Dendritic cell treated with granulocyte-macrophage colony-stimulating factor and Interleukin-4, amounts not matched to agents 40 ng/mL and 50 ng/mL, for 4 days (primary cell): ENCODE measurements around the gene LMF2.

Source experiments
- H3K27ac Mint-ChIP-seq: one replicate; pipeline ENCODE4 v1.8.0; 2022; ENCODE audit warnings: mild to moderate bottlenecking, mixed read lengths
- H3K27me3 Mint-ChIP-seq: one replicate; pipeline ENCODE4 v1.8.0; 2022; ENCODE audit warnings: mild to moderate bottlenecking, mixed read lengths
- H3K36me3 Mint-ChIP-seq: one replicate; pipeline ENCODE4 v1.8.0; 2022; ENCODE audit warnings: low read depth, mixed read lengths
- H3K4me1 Mint-ChIP-seq: one replicate; pipeline ENCODE4 v1.8.0; 2022; ENCODE audit warnings: low read depth, mixed read lengths
- H3K4me3 Mint-ChIP-seq: one replicate; pipeline ENCODE4 v1.8.0; 2022; ENCODE audit warnings: mild to moderate bottlenecking, moderate library complexity, mixed read lengths
- H3K9me3 Mint-ChIP-seq: one replicate; pipeline ENCODE4 v1.8.0; 2022; ENCODE audit warnings: mixed read lengths
- intact Hi-C: fragments of 100-400 bp; cut with micrococcal nuclease; formaldehyde crosslinking; loops from one replicate; pipeline ENCODE4 v1.15.0; 2022

LMF2 gene

DNA sequence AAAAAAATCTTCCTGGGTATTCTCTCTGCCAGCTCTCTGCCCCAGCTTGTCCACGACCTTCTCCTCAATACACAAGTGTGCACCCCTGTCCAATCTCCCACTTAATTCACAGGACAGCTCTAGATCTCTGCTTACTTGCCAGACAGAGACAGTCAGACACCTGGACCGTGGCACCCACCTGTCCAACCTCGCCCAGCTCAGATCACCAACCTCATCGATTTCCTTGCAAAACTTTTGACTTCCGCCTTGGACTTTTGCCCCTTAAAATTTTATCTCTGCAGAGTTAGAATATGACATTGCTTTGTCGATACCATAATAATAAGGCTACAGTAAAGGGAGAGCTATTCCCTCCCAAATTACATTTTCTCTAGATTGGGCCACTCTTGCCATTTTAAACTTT is 10.4 kb downstream of the LMF2 start:
- H3K4me3 Mint-ChIP-seq: no peak overlapping the region
- peaks cover under 1% of the 10 kb centered on the region for H3K36me3 Mint-ChIP-seq
- intact Hi-C loops: loop anchor here (5.0 kb wide), 1 partner anchor 255 kb away; no protein-coding TSS in a partner anchor
- peaks cover 21% of the 10 kb centered on the region for H3K27me3 Mint-ChIP-seq
- H3K27ac Mint-ChIP-seq: no peak overlapping the region
- peaks cover 14% of the 10 kb centered on the region for H3K4me1 Mint-ChIP-seq
- no peaks in the 10 kb centered on the region for H3K9me3 Mint-ChIP-seq

DNA sequence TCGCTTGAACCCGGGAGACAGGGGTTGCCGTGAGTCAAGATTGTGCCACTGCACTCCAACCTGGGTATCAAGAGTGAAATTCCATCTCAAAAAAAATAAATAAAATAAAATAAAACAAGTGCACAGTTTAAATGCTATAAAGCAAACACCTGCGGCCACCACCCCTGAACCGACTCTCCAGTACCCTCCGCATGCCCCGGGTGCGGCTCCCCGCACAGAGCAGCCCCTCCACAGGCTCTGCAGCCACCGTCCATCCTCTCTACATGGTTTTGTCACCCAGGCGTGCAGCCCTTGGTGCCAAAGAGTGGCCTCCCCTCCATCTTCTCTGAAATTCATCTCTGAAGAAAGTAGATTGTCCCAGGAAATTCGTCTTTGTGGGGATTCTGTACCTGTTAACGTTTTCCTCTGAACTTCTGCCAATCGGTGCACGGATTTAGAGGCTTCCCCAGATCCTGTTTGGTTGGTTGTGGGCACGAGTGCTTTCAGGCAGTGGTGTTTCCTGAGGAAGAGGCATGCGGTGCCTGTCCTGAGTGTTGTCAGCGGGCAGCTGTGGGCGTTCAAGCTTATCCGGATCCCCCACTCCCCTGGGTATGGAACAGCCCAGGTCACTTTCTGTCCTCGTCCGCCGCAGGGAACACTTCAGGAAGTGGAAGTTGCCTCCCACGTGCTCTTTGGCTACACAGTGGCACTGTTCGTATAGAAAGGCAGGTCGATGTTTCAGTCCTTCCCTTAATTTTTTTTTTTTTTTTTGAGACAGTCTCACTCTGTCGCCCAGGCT is 16.8 kb downstream of the LMF2 start:
- Mint-ChIP-seq H3K4me3 (peak overlapping the region; percentile 28), H3K4me1 (peaks cover 9% of the 10 kb centered on the region), H3K27me3 (peaks cover 34% of the 10 kb centered on the region), H3K9me3 (no peaks in the 10 kb centered on the region), H3K27ac (peak overlapping the region; percentile 51), H3K36me3 (no peaks in the 10 kb centered on the region)
- intact Hi-C loops: no loop called here

DNA sequence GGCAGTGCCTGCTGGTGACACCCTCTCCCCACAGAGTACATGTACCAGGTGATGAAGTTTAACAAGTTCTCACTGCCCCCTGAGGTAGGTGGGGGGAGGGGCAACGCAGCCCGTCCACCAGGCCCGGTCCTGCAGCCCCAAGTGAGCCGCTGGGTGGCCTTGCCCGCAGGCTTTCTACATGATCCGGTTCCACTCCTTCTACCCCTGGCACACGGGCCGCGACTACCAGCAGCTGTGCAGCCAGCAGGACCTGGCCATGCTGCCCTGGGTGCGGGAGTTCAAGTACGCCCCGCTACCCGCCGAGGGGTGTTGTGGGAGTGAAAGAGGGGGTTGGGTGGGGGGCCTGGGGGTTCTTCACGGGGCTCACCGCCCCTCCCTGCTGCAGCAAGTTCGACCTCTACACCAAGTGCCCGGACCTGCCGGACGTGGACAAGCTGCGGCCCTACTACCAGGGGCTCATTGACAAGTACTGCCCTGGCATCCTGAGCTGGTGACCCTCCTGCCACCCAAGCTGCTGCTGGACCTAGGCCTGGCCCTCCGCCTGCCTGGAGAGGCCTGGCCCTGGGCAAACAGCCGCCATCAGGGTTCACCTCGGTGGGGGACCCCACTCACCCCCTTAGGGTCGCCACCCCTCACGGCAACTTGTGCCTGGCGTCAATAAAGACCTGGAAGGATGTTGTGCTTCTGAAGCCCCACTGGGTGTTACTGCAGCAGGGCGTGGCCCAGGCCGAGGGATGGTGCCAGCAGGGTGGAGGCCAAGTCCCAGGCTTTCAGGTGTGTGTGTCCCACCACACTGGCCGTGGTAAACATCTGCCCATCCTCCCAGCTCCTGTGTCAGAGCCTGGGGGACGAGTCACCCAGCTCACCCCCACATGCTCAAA is 17.9 kb downstream of the LMF2 start:
- intact Hi-C loops: no loop called here
- Mint-ChIP-seq H3K27ac (no peak overlapping the region), H3K4me3 (no peak overlapping the region), H3K9me3 (no peaks in the 10 kb centered on the region), H3K27me3 (peaks cover 39% of the 10 kb centered on the region), H3K4me1 (peaks cover 9% of the 10 kb centered on the region), H3K36me3 (no peaks in the 10 kb centered on the region)

DNA sequence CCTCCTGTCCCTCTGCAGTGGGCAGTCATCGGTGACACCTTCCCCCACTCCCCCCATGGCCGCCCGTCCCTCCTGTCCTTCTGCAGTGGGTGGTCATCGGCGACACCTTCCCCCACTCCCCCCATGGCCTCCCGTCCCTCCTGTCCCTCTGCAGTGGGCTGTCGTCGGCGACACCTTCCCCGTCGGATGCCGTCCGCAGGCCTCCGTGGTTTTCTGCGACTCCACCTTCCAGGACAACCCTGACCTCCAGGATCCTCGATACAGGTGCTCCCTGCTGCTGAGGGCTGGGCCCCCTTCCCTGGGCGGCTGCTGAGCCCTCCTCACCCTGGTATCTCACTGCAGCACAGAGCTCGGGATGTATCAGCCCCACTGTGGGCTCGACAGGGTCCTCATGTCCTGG is 18.6 kb downstream of the LMF2 start:
- peaks cover 45% of the 10 kb centered on the region for H3K27me3 Mint-ChIP-seq
- H3K4me3 Mint-ChIP-seq: no peak overlapping the region
- peaks cover 9% of the 10 kb centered on the region for H3K4me1 Mint-ChIP-seq
- intact Hi-C loops: no loop called here
- no peaks in the 10 kb centered on the region for H3K36me3 Mint-ChIP-seq
- H3K9me3 Mint-ChIP-seq: no peaks in the 10 kb centered on the region
- H3K27ac Mint-ChIP-seq: no peak overlapping the region

DNA sequence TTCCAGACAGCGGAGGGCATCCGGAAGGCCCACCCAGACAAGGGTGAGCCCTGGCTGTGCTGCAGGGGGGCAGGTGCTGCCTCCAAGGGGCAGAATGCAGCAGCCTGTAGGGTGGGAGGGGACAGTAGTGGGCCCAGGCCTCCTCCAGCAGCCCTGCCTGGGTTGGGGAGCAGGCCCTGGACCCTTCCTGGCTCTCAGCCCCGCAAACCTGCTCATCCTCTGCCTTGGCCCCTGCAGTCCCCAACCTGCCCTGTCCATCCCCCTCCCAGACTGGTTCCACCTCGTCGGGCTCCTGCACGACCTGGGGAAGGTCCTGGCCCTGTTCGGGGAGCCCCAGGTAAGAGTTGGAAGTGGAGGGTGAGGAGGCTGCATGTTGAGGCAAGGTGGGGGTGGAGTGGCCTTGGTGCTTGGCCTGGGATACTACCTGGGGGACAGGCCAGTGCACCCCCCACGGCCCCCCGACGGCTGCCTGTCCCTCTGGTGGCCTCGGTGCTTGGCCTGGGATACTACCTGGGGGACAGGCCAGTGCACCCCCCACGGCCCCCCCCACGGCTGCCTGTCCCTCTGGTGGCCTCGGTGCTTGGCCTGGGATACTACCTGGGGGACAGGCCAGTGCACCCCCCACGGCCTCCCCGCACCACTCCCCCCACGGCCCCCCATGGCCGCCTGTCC is 19.4 kb downstream of the LMF2 start:
- peaks cover 9% of the 10 kb centered on the region for H3K4me1 Mint-ChIP-seq
- no peaks in the 10 kb centered on the region for H3K36me3 Mint-ChIP-seq
- peaks cover 51% of the 10 kb centered on the region for H3K27me3 Mint-ChIP-seq
- H3K4me3 Mint-ChIP-seq: no peak overlapping the region
- intact Hi-C loops: no loop called here
- H3K9me3 Mint-ChIP-seq: no peaks in the 10 kb centered on the region
- H3K27ac Mint-ChIP-seq: no peak overlapping the region

DNA sequence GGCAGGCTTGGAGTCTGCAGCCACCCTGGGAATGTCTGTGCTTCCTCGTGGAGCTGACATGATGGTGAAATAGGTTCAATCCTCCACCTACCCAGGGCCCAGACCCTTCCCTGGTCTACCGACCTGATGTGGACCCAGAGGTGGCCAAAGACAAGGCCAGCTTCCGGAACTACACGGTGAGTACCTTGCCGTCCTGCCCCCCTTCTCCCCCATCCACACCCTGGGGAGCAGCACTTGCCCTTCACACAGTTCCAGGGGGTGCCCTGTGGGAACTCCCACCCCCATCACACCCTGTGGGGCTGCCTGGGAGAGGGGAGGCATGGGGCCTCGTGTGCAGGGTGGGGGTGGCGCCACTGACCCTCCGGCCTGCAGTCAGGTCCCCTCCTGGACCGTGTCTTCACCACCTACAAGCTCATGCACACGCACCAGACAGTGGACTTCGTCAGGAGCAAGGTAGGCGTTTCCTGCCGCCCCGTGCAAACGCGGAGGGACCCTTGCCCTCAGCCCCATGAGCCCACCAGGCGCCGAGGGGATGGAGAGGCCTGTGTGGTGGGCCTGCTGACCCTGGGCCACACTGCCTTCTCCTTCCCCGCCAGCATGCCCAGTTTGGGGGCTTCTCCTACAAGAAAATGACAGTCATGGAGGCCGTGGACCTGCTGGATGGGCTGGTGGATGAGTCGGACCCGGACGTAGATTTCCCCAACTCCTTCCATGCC is 20.1 kb downstream of the LMF2 start:
- Mint-ChIP-seq H3K27me3 (peaks cover 57% of the 10 kb centered on the region), H3K4me1 (peaks cover 9% of the 10 kb centered on the region), H3K4me3 (no peak overlapping the region), H3K36me3 (no peaks in the 10 kb centered on the region), H3K27ac (no peak overlapping the region), H3K9me3 (no peaks in the 10 kb centered on the region)
- intact Hi-C loops: no loop called here

DNA sequence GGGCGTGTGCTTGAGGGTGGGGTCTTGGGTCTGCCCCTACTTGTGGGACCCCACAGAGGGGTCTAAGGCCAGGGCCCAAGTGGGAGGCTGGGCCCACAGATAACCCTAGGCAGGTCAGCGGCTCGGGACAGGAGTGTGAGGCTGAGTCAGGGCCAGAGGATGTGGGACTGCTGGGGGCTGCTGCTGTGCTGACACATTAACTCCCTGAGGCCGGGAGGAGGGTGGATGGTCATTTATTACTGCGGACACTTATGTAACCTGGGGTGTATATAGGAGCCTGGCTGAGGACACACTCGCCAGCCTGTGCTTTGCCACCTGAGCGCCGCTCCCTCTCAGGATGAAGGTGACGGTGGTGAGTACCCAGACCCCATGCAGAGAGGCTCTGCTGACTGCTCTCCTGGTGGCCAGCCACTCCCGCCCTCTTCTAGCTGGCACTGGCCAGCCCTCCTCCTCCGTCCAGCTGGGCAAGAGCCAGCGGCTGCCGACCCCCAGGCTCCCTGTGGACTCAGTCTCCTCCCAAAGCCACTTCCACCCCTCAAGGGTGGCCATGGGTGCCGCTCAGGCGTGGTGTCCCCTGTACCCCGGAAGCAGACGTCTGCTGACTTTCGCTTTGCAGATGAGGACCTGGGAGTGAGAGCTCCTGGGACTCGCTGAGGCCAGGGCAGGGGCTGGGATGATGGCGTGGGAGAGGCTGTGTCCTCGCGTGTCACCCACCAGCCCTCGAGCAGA is 20.8 kb downstream of the LMF2 start, which contains the start of gene MIOX:
TSS of gene MIOX (plus strand) at position 299 of the 729 bp plus-strand sequence. CDS start at position 338, 39 bp downstream.
- peaks cover 9% of the 10 kb centered on the region for H3K4me1 Mint-ChIP-seq
- H3K27ac Mint-ChIP-seq: no peak within 1 kb of the TSS
- no peaks in the 10 kb centered on the region for H3K36me3 Mint-ChIP-seq
- intact Hi-C loops: no loop called here
- H3K27me3 Mint-ChIP-seq: peaks cover 63% of the 10 kb centered on the region
- H3K4me3 Mint-ChIP-seq: no peak within 1 kb of the TSS
- H3K9me3 Mint-ChIP-seq: no peaks in the 10 kb centered on the region

DNA sequence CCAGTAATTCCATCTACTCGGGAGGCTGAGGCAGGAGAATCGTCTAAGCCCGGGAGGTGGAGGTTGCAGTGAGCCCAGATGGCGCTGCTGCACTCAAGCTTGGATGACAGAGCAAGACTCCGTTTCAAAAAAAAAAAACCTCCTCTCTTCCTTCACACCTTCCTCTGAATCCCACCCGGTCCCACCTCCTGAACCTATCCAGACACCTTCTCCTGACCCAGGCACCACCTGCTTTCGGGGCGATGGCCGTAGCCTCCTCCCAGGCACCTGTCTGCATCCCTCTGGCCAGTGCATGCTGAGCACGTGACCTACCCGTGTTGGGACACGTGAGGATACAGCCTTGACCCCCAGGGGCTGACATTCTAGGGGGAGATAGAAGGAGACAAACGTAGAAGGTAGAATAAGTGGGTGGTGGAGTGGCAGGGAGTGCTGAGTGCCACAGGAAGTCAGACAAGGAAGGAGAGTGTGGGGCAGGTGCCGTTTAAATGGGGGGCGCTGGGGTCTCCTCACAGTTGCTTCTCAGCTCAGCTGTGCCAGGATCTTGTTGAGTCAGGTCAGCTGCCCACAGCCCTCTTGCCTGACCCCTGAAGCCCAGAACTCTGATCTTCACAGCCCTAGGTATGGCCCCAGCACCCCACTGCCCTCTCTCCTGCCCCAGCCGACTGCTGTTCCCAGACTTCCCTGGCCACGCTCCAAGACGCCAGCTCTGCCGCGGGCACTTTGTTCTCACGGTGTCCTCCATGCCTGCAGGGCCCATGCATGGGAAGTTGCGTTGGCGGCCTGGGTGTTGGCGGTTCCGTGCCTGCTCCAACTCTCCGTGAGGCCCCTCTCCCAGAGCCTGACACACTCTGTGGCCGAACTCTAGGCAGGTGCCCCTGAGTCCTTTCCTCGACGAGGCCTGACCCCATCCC is 22.0 kb downstream of the LMF2 start:
- no peak overlapping the region for H3K4me3 Mint-ChIP-seq
- no peaks in the 10 kb centered on the region for H3K36me3 Mint-ChIP-seq
- peaks cover 66% of the 10 kb centered on the region for H3K27me3 Mint-ChIP-seq
- no peaks in the 10 kb centered on the region for H3K9me3 Mint-ChIP-seq
- H3K4me1 Mint-ChIP-seq: peaks cover 1% of the 10 kb centered on the region
- intact Hi-C loops: no loop called here
- H3K27ac Mint-ChIP-seq: no peak overlapping the region

DNA sequence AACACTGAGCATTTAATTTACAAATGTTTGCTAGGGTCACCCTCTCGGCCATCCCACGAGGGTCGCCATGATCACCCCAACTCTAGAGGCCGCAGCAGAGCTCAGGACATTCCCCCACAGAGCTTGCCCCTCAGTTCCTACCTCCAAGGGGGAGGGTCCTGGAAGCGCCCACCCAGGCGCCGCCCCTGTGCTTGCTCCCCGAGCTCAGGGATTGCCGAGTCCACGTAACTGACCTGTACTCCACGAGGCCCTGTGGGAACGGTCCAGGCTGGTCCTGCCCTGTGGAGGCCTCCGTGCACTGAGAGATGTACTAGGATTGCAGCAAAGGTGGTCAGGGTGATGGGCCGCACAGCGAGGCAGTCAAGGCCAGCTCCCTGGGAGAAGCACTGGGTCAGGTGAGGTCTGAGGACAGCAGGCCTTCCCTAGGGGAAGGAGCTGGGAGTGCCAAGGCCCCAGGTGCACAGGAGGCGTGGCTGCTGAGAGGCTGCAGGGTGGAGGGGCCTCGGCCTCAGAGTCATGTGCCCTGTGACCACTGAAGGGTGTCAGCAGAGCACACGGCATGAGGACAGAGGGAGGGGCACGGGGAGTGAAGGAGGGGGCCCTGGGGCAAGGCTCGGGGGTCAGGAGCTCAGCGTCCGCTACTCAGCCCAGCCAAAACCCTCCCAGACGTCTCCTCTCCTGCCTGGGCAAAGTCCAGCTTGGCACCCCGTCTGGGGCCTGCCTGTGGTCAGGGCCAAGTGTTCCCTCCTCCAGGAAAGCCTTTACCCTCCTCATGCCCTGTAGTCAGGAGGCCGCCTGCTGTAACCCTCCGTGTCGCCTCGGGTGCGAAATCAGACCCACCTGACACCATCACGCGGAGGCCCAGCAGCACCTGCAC is 23.3 kb downstream of the LMF2 start:
- Mint-ChIP-seq H3K4me3 (no peak overlapping the region), H3K36me3 (no peaks in the 10 kb centered on the region), H3K4me1 (peaks cover 9% of the 10 kb centered on the region), H3K27ac (no peak overlapping the region), H3K9me3 (no peaks in the 10 kb centered on the region), H3K27me3 (peaks cover 77% of the 10 kb centered on the region)
- intact Hi-C loops: no loop called here

DNA sequence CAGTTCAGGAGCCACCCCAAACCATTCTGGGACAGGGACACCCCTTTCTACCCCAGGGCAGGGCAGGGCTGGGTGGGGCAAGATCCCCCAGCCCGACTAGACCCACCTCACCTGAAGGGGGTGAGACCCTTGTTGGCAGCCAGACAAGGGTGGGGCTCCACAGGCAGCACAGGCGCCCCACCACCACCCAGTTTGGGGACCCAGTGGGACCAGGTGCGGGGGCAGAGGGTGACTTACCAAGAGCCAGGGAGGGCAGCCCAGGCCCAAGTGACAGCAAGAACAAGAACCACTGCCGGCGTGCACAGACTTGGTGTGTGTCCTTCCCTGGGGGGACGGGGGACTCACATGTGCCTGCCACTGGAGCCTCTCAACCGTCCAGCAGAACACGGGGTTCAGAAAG is 23.9 kb downstream of the LMF2 start:
- Mint-ChIP-seq H3K27me3 (peaks cover 81% of the 10 kb centered on the region), H3K27ac (no peak overlapping the region), H3K4me1 (peaks cover 9% of the 10 kb centered on the region), H3K4me3 (no peak overlapping the region), H3K9me3 (no peaks in the 10 kb centered on the region), H3K36me3 (no peaks in the 10 kb centered on the region)
- intact Hi-C loops: no loop called here

DNA sequence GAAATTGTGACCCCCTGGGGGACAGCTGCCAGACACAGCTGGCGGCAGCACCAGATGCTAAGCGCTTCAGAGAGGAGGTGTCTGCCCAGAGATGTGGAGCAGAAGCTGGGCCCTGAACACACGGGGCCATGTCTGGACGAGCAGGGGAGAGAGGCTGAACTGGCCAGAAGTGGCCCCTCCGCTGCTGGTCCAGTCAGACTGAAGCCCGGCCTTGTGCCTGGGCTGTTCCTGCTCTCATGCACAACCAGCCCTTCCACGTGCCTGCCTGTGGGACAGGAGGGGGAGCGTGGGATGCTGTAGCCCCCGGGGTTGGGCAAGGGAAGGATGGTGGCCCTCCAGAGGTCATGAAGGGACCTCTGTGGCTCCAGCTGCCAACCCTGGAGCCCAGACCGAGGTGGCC is 24.4 kb downstream of the LMF2 start:
- Mint-ChIP-seq H3K4me3 (no peak overlapping the region), H3K9me3 (no peaks in the 10 kb centered on the region), H3K4me1 (peaks cover 9% of the 10 kb centered on the region), H3K27me3 (peaks cover 83% of the 10 kb centered on the region), H3K36me3 (no peaks in the 10 kb centered on the region), H3K27ac (no peak overlapping the region)
- intact Hi-C loops: no loop called here
